ENCODE results near the gene ADORA2A.

The ADORA2A gene

DNA sequence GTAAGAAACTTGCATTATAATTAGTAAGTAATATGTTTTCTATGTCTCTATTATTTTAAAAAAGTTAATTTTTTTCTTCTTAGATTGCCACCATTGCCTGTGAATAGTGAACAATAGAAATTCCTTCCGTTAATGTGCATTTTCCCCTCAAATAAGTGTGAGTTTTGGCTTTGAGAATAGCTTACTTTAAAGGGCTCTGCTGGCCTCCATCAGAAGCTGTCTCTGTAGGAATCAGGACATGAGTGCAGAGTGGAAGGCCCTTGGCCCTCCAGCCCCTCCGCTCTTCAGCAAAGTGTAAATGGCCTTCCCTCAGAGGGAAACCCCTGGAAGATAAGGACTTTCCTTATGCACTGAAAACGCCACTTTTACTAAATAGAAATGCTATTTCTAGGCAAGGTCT, 24.1 kb upstream of the ADORA2A start:
- DNase-seq (ENCODE audit: low read depth in 2 of 2) = no peak

DNA sequence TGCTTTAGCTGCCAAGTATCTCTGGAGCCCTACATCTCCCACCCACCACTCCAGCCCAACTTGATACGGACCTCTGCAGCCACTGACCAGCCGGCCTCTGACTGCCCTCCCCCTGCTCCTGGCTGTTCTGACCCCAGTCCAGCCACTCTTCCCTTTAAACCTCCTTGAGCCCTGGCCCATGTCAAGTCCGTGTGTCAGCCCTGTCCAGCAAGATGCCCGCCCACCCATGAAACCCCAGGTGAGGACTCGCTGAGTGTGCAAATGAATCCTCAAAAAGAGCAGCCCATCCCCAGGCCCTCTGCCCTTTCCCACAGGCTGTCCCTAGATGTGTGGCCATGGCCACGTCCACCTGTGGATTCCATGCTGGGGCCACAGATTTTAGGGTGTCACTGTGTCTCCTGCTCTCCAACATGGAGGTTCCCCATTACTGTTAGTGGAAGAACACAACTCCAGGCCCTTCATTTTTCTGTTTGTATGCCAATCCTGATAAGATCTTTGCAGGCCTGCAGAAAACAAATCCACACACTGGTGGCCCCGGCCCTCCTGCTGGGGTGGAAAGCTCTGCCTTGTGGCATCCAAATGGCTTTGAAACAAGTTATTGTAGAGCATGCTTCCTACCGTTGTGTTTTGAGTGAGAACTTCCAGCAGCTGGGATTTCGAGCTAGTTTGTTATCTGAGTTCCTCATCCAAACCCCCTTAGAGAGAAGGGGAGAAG, 22.7 kb upstream of the ADORA2A start:
- DNase-seq (ENCODE audit: low read depth in 2 of 2) = no peak

DNA sequence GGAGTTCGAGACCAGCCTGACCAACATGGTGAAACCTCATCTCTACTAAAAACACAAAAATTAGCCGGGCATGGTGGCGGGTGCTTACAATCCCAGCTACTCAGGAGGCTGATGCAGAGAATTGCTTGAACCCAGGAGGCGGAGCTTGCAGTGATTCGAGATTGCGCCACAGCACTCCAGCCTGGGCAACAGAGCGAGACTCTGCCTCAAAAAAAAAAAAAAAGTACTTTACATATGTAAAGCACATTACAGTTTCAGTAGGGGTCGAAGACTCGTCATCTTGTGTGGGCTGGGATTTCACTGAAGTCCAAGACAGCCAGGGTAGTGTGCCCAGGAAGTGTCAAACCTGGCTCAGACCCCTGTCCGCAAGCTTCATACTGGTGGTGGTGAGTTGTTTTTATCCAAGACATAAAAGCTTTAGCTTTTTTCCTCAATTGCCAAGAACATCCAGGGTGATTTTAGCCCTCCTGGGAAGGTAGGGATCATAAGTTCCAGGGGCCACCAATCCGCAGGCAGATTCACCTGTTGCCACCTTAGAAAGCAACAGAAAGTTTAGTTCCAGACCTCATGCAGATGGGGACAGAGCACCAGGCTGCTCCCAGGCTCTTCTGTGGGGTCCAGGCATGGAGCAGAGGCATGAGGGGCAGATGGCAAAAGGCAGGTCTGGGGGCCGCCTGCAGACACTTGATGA, 21.6 kb upstream of the ADORA2A start:
- DNase-seq (ENCODE audit: low read depth in 2 of 2) = no peak

DNA sequence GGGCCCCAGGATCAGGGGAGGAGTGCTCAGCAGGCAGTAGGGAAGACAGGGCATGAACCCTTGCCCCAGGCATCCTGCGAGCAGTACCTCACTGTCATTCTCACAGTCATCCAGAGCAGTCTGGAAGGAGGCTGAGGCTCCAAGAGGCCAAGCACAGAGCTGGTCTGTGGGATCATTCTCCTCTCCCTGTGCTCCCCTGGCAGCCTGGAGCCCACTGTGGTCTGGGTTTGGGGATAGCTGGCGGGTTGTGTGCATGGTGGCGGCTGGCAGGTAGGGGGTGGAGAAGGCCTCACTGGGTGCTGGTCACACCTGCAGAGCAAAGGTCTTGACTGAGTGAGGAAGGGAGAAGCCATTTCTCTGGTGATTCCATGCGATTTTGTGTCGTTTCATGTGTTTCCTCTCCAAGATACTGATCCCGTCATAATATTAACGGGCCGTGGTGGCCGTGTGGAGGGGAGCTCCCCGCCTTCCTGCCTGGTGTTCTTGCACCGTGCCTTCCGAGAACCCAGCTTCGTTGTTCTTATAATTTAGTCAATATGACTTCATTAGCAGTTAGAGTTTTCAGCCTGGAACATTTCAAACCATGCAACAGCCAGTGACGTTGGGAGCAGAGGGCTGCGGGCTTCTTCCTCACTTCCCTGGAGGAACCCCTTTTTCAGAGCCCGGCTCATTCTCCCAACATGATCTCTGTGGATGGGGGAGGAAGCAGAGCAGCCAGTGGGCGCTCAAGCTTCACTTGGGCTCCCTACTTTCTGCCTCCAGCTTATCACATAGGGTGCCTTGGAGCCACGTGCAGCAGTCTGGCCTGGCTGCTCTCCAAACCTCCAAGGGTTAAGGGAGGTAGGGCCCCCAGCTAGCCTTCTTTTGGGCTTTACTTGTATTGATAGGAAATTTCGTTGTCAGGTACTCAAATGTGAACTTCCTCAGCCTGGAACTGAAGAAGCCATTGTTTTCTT, 20.8 kb upstream of the ADORA2A start:
- DNase-seq (ENCODE audit: low read depth in 2 of 2) = no peak

DNA sequence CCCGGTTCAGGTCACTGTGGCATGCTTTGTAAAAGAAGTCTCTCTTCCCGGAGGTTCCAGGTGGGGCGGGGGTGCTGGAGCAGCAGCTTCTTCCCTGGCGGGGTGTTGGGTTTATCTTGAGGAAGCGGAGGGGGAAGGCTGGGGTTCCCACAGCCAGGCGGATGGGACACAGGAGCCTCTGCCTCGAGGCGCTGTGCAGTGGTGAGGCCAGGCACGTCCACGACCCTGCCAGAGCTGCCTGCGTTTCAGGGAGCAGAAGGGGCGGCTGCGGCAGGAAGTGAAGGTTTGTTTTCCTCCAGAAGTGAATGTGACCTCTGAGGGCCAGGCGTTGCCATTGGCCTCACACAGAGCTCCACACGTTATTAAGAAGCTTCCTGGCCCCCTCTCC, 20.1 kb upstream of the ADORA2A start:
- no peak for DNase-seq (ENCODE audit: low read depth in 2 of 2)

DNA sequence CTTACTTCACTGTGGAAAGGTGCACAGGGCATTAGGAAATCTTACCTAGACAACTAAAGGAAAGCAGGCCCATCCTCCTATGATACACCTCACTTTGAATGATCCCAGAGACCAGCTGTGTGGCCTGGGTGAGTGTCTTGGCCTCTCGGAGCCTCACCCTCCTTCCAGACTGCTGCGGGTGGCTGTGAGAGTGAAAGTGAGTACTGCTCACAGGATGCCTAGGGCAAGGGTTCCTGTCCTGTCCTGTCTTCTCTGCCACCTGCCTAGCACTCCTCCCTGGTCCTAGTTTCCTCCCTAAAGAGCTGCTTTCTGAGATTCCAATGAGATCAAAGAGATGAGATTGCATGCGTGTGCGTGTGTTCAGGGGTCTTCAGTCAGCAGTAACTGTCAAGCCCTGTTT, 19.5 kb upstream of the ADORA2A start:
- no peak for DNase-seq (ENCODE audit: low read depth in 2 of 2)

DNA sequence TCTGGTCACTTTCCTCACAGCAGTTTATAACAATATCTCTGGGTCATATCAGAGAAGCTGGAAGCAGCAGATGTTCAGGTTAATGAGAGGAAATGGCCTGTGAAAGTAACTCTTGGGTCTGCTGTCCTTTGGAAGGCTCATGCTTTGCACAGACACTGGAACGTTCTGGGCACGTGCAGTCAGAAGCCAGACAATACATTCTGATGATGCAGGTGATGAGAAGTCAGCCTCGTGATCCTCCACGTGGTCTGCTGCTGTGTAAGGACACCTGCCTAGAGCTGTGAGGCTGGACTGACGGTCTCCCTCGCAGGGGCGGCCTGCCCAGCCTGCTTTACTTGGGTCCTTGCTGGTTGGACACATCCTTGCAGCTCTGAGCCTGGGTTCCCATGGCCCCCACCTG, 18.8 kb upstream of the ADORA2A start:
- no peak for DNase-seq (ENCODE audit: low read depth in 2 of 2)

DNA sequence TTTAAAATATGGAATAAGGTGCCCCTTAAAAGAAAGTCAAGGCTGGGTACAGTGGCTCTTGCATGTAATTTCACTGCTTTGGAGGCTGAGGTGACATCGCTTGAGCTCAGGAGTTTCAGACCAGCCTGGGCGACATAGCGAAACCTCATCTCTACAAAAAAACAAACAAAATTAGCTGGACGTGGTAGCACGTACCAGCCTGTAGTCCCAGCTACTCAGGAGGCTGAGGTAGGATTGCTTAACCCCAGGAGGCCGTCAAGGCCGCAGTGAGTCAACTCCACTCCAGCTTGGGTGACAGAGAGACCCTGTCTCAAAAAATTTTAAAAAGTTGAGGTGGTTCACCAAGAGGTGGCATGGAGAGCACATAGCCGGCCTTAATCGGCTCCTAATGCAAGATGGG, 17.7 kb upstream of the ADORA2A start:
- DNase-seq (ENCODE audit: low read depth in 2 of 2) = no peak

DNA sequence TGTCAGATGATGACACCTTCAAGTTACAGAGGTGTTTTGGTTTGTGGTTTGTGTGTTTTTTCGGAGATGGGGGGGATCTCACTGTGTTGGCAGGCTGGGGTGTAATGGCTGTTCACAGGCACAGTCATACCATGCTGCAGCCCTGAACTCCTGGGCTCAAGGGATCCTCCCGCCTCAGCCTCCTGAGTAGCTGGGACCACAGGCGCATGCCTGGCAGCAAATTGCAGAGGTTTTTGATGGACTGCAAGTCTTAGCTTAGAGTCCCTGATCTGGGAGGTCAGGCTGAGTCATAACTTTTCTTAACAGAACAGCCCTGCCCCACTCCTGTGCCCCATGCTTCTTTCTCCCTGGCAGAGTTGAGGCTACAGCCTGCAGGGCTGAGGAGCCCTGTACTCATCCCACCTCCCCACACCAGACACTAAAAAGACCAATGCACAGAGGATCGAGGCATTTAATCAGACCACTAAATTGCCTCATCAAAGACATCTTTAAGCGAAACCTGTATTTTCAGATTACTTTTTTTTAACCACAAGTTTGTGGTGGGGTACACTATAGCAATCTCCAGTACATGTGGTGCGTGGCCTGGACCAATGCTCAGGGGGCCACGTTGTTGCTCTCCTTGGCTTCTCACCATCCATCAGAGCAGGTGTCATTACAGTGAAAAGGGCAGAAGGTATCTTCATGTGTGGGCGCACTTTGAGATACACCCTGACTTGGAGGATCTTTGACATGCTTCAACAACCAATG, 17.1 kb upstream of the ADORA2A start:
- no peak for DNase-seq (ENCODE audit: low read depth in 2 of 2)

DNA sequence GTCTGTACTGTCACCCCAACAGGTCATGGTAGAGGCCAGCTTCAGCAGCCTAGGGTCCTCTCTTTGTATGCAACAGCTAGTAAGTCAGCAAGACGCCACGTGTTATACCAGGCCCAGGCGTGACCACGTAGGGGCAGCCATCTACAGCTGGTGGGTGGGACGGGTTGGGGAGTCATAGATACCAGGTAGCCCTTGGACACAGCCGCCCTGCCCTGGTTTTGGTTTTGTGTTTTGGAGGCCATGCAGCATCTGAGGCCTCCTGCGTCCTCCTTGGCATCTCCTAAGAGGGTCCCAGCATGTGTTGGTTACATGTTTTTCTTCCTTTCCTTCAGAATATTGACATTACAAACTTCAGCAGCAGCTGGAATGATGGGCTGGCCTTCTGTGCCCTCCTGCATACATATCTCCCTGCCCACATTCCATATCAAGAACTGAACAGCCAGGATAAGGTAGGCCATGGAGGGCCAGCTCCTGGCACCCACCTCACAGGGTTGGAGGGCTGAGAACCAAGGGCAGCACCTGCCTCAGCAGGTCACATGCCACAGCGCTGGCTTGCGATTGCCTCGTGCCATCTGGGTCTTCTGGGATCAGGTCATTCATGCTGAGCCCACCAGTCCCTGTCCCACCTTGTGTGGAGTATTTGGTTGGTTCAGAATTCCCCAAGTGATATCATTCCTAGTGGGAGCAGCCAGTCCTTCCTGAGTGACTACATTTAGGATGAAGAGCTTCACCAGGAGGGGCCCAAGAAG, 16.0 kb upstream of the ADORA2A start:
- DNase-seq (ENCODE audit: low read depth in 2 of 2) = no peak

DNA sequence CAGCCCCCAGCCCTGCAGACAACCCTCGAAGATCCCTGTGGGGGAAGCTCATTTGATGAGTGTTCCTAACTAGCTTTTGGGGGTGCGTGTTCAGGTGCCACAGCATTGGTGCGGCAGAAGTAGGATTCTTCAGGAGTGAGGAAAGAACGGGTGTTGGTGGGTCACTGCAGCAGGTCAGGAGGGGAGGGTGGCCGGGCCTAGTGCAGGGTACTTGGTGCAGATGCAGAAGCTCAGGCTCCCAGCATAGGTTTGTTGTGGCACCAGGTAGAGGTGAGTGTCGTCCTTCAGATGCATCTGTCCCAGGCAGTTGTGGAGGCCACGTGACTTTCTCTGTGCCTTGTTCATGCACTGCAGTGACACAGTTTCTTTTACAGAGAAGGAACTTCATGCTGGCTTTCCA, 15.1 kb upstream of the ADORA2A start:
- no peak for DNase-seq (ENCODE audit: low read depth in 2 of 2)

DNA sequence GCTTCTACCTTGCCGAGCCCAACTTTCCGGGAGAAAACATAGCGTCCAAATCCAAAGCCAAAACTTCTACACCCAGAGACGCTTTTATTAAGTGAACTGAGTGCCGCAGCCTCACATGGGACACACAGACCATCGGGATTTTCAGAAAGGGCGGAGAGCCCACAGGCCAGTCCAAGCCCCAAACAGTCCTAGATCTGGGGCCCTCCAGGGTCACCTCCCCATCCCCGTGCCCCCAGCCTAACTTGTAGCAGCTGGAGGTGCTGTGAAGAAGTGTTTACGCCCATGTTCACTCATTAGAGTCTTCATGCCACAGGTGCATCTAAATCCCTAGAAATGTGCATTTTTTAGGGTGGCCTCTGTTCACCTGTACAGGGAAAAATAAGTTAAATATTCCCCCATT, 14.1 kb upstream of the ADORA2A start:
- no peak for DNase-seq (ENCODE audit: low read depth in 2 of 2)

DNA sequence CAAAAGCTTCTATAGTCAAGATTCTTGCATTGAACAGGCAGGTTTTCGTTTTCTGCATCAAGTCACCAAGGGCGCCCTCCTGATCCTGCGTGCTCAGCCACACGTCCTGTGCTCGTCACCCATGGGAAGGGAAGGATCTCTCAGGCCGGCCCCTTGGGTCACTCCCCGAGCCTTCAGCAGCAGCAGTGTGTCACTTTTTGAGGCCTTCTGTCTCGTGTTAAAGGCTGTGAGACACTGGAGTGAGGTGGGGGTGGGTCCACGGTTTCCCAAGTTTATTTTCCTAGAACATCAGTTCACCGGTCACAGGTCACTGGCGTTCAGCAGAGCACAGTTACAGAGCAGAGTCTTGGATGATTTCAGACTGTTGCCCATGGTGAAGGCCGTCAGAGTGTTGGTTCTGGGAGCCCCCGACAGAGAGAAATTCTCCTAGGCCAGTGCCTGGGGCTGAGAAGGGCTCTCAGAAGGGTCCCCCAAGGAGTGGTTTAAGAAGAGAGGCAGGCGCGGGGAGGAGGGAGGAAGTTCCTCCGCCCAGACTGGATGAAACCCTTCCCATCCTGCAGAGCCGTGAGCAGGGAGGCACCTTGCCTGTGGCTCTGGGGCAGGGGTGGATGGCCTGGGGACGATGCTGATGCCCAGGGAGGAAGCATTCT, 13.5 kb upstream of the ADORA2A start:
- no peak for DNase-seq (ENCODE audit: low read depth in 2 of 2)

DNA sequence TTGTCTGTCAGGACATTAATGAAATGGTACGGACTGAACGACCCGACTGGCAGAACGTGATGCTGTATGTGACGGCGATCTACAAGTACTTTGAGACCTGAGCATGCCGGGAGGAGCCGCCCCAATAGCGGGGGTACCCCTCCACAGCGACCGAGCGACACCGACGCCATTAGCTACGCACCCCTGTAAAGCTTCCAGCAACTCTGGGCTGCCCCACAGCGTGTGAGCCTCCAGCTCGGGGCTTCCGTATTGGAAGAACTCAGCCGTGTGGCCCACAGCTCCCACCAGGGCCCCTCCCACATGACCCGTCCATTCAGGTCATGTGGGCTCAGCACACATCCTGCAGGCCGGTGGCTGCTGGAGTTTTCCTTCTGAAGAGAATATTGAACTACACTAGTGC, 12.9 kb upstream of the ADORA2A start:
- DNase-seq (ENCODE audit: low read depth in 2 of 2) = no peak

DNA sequence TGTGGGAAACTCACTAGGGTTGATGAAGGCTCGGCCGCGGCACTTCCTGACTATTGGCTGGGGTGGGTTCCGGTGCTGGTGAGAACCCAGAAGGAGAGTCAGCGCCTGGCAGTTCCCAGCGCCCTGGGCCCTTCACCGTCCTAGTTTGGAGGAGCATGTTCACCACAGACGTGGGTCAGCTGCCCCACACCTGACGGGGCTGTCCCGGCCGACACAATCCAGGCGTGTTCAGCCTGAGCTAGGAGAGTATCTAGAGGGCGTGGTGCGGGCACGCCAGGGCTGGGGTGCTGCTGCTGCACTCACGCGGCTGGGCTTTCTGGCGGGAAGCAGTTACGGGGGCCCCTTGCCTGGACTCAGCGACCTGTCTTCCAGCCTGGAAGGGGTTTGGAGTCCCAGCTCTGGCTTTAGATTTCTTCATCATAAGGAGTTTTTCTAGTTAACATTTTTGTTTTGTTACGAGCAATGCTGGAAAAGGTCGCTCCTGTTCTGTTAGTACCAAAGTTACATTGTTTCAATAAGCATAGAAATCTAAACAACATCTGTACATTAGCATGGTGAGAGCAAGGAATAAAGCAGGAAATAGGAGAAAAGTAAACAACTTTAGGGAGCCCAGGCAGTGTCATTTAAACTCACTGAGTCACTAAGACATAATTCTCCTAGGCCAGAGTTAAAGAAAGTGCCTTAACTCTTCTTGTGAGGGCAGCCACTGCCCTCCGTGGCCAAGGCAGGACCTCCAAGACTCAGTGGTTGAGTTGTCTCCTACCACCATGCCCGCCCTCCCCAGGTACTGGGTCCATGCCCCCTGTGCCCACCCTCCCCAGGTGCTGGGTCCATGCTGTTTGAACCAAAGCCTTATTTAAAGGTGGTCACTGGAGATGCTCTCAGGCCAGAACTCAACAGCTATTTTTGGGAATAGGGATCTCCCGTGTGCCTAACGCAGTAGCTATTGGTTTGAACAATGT, 12.1 kb upstream of the ADORA2A start:
- no peak for DNase-seq (ENCODE audit: low read depth in 2 of 2)

DNA sequence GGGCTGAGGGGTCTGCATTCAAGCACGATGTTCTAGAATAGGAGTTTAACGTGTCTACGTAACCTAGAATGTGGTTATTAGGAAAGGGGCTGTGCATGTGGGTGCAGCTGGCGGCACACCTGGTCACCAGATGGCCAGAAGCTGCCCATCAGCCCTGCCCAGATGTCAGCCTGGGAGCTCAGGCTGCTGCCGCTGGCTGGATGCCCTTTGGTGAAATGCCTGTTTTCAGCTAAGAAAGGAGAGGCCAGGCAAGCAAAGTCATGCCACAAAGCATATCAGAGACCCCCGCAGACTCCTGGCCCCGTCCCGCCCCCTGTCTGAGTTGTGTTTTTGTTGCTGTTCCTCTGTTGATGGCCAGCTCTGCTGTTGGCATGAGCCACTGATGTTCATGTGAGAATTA, 11.3 kb upstream of the ADORA2A start:
- no peak for DNase-seq (ENCODE audit: low read depth in 2 of 2)

DNA sequence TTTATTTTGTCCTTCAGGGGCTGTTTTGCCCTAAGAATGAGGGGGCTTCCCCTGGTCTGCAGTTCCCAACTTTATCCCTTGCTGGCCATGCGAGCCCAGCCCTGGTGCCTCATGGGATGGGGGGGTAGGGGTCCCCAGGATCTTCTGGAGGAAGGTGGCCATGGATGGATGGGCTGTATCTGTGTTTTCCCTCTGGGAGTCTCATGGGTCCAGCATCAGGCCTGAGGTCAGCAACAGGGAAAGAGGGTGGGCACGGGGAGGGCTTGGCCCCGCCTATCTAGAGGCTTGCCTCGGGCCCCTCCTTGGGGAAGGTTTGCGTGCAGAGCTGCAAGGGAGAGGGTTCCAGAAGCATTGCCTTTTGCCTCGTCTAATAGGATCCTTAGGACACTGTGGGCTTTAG, 10.8 kb upstream of the ADORA2A start:
- DNase-seq (ENCODE audit: low read depth in 2 of 2) = no peak

DNA sequence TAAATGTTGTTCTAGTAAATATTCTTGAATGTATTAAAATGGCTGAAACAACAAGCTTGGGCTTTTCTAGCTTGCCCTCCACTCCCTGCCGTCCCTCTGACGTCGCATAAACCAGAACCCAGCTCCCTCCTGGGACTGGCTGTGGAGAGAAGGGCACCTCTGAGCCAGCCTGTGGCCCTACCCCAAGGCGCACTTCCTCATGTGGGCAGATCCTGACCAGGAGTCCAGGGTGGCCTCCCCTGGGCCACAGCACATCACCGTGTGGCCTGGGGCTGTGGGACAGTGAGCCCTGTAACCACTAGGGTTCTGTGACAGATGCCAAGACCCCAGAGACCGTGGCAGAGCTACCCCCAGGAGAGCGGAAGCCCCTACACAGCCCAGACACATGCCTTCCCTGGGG, 10.2 kb upstream of the ADORA2A start:
- DNase-seq (ENCODE audit: low read depth in 2 of 2) = no peak

DNA sequence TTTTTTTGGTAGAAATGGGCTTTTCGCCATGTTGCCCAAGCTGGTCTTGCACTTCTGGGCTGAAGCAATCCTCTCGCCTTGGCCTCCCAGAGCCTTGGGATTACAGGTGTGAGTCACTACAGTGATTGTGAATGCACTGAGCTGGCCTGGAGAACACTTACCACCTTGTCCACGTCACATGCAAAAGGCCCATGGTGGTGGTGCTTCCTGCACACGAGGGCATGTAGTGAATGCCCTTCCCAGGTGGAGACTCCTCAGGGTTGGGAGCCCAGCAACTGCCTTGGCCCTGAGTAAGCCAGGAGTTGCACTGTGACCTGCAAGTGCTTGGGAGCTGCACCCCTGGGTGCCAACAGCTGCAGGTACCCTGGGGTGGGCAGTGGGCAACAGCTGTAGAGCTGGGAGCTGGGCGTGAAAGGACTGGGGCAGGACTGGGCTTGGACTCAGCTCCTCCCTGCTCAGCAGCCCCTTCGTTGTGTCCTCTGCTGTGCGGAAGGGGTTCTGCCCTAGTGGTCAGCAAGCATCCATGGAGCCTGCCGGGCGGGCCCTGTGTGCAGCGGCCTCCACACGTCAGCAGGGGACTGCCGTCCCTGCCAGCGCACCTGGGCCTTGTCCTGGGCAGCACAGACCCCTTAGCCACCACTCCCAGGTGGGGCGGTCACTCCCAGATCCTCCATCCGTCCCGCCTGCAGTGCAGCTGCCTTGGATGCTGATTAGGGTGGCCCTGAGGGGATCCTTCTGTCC, 9.3 kb upstream of the ADORA2A start:
- no peak for DNase-seq (ENCODE audit: low read depth in 2 of 2)
